K562 (cell line): ENCODE measurements around the gene HOXB4. TPM values are rescaled to one million over a fixed set of nuclear protein-coding genes. Genes with fewer than 3 reads are reported as not detected.
A peak's percentile ranks its signal among the peaks of the same experiment; 100 is the strongest.

Source experiments
- ATAC-seq: fragments of 200-7000 bp; cut with Tn5 transposase; 3 replicates; pipeline ENCODE4 v1.9.1; 2020; ENCODE audit warnings: moderate library complexity
- BruUV-seq: library from RNA; stranded (reverse); fragments of 400-500 nt; replicated peaks from 2 replicates; lab custom pipeline; 2021; lab: Mats Ljungman, UMichigan
- CTCF ChIA-PET: fragments of 300-600 bp; formaldehyde crosslinking; extraction: SDS; loops from one replicate; lab custom pipeline; 2021; ENCODE audit warnings: low intra/inter-chr PET ratio; lab: Yijun Ruan, JAX
- POLR2A ChIA-PET: fragments of 300-600, 350-650 bp; sonication (Branson Sonifier 250); formaldehyde crosslinking; extraction: SDS; loops from one replicate; lab custom pipeline; 2021; ENCODE audit warnings: antibody characterized with exemption, inconsistent platforms; lab: Yijun Ruan, JAX
- DNase-seq, 4 experiments: peaks; one replicate each; pipeline versions ENCODE4 v3.0.0 to v3.0.0-alpha.2; 2011 to 2018; ENCODE audit warnings: low spot score in 3 of 4, mixed read lengths in 3 of 4; ENCODE audit errors: extremely low read depth in 1 of 4
- FAIRE-seq: peaks from 2 replicates; lab custom pipeline; 2011; peaks lifted over from hg19 to GRCh38; lab: Jason Lieb, UNC
- H2AFZ ChIP-seq: 2 replicates; pipeline ENCODE4 v1.6.0; 2011; ENCODE audit warnings: low read depth, low read length, control low read depth, inconsistent platforms
- H3K27ac ChIP-seq: fragments of 200-600 bp; 3 replicates; pipeline ENCODE4 v1.8.0; 2011; ENCODE audit warnings: low read depth, mild to moderate bottlenecking, control low read depth, inconsistent platforms, low read length, moderate library complexity, mixed read lengths; ENCODE audit errors: extremely low read depth
- H3K27me3 ChIP-seq, 2 experiments: fragments of 300-600 bp in 1 of 2; 2 replicates in 1 of 2; 3 replicates in 1 of 2; pipeline versions ENCODE4 v1.6.0 to v1.8.0; 2011; ENCODE audit warnings: inconsistent platforms in 2 of 2, low read length in 2 of 2, mild to moderate bottlenecking in 1 of 2, mixed read lengths in 1 of 2, moderate library complexity in 1 of 2; ENCODE audit not compliant: control insufficient read depth in 2 of 2, insufficient read depth in 2 of 2
- H3K36me3 ChIP-seq: fragments of 300-600 bp; 3 replicates; pipeline ENCODE4 v1.8.0; 2011; ENCODE audit warnings: mild to moderate bottlenecking, low read length, inconsistent platforms; ENCODE audit not compliant: control insufficient read depth, insufficient read depth
- H3K4me1 ChIP-seq, 2 experiments: fragments of 200-600 bp in 1 of 2; replicated peaks in 1 of 2; 2 replicates in 1 of 2; 3 replicates in 1 of 2; pipeline versions ENCODE4 v1.5.1 to v1.8.0; 2011; ENCODE audit warnings: inconsistent platforms in 2 of 2, low read length in 2 of 2, mild to moderate bottlenecking in 1 of 2, mixed read lengths in 1 of 2, moderate library complexity in 1 of 2; ENCODE audit not compliant: control insufficient read depth in 2 of 2, insufficient read depth in 2 of 2
- H3K4me2 ChIP-seq: 2 replicates; pipeline ENCODE4 v1.6.1; 2011; ENCODE audit warnings: low read length, control low read depth, inconsistent platforms, mixed read lengths; ENCODE audit not compliant: insufficient read depth
- H3K4me3 ChIP-seq: fragments of 200-600 bp; sonication (generic), shearing (Covaris generic); 2 replicates; pipeline ENCODE4 v1.5.1; 2016; ENCODE audit warnings: control low read depth, inconsistent platforms
- H3K79me2 ChIP-seq: fragments of 200-600 bp; 3 replicates; pipeline ENCODE4 v1.8.0; 2011; ENCODE audit warnings: low read length, inconsistent platforms; ENCODE audit not compliant: control insufficient read depth, insufficient read depth
- H3K9ac ChIP-seq, 2 experiments: 2 replicates each; pipeline versions ENCODE4 v1.6.0 to v1.6.1; 2011; ENCODE audit warnings: low read depth in 2 of 2, low read length in 2 of 2, control low read depth in 1 of 2, inconsistent platforms in 1 of 2, mild to moderate bottlenecking in 1 of 2, mixed read lengths in 1 of 2; ENCODE audit not compliant: insufficient read depth in 1 of 2
- H3K9me1 ChIP-seq: one replicate; pipeline ENCODE4 v1.6.0; 2011; ENCODE audit warnings: inconsistent platforms, mild to moderate bottlenecking, low read length, moderate library complexity; ENCODE audit not compliant: control insufficient read depth, insufficient read depth
- H3K9me3 ChIP-seq: replicated peaks from 2 replicates; pipeline ENCODE4 v1.5.1; 2011; ENCODE audit warnings: low read depth, low read length, inconsistent platforms; ENCODE audit not compliant: control insufficient read depth, insufficient read depth
- H4K20me1 ChIP-seq: replicated peaks from 2 replicates; pipeline ENCODE4 v1.6.1; 2011; ENCODE audit warnings: low read length, inconsistent platforms, mixed read lengths; ENCODE audit not compliant: control insufficient read depth, insufficient read depth
- BCOR ChIP-seq: fragments of 450-650 bp; IDR thresholded peaks from 2 replicates; pipeline ENCODE4 v1.6.1; 2016
- NCOR1 ChIP-seq: fragments of 450-650 bp; IDR thresholded peaks from 2 replicates; pipeline ENCODE4 v1.6.1; 2016; ENCODE audit warnings: mild to moderate bottlenecking, moderate library complexity
- NR2C2 ChIP-seq, 2 experiments: fragments of 200-800 bp in 1 of 2; sonication (Bioruptor generic) in 1 of 2; sonication (generic) in 1 of 2; formaldehyde crosslinking in 1 of 2; IDR thresholded peaks; 2 replicates each; pipeline versions ENCODE4 v1.6.1 to v1.8.0; 2016 to 2022; ENCODE audit warnings: mild to moderate bottlenecking in 1 of 2, missing compliant biosample characterization in 1 of 2, missing genetic modification characterization in 1 of 2, missing genetic modification reagents in 1 of 2
- NR3C1 ChIP-seq: sonication (generic); formaldehyde crosslinking; IDR thresholded peaks from 2 replicates; pipeline ENCODE4 v1.8.1; 2022; ENCODE audit warnings: missing genetic modification reagents
- PHF21A ChIP-seq: fragments of 450-650 bp; IDR thresholded peaks from 2 replicates; pipeline ENCODE4 v1.6.1; 2017; ENCODE audit warnings: low read depth, borderline replicate concordance
- RFX7 ChIP-seq: fragments of 250-450 bp; sonication (Bioruptor Pico); IDR thresholded peaks from 2 replicates; pipeline ENCODE4 v1.5.1; 2021; ENCODE audit warnings: mild to moderate bottlenecking
- SMC3 ChIP-seq: conservative IDR thresholded peaks from 2 replicates; pipeline ENCODE4 v1.6.1; 2011; ENCODE audit warnings: low read depth, low read length, improper control_type of control experiment; ENCODE audit not compliant: insufficient read depth
- SNIP1 ChIP-seq: fragments of 450-650 bp; IDR thresholded peaks from 2 replicates; pipeline ENCODE4 v1.7.1; 2017; ENCODE audit warnings: low read depth, mild to moderate bottlenecking
- ZNF586 ChIP-seq: fragments of 450-650 bp; formaldehyde crosslinking; conservative IDR thresholded peaks from 2 replicates; pipeline ENCODE4 v1.4.0; 2020; ENCODE audit warnings: mild to moderate bottlenecking, moderate library complexity
- ZNF707 ChIP-seq: fragments of 250-450 bp; sonication (Bioruptor Pico); conservative IDR thresholded peaks from 2 replicates; pipeline ENCODE4 v1.8.0; 2022; ENCODE audit warnings: inconsistent platforms, mild to moderate bottlenecking, moderate library complexity
- WGBS: fragments of 100-300 bp; shearing (Covaris generic); methylation state at CpG from one replicate; pipeline ENCODE4 v1.1.6; 2016; ENCODE audit warnings: low coverage, mixed read lengths; ENCODE audit not compliant: insufficient coverage; ENCODE audit errors: missing lambda C conversion rate; 5-methylcytosine and 5-hydroxymethylcytosine counted together
- in situ Hi-C: fragments of 300-500 bp; cut with MboI; formaldehyde crosslinking; loops from 4 replicates; pipeline ENCODE4 v1.15.0; 2018; ENCODE audit warnings: inconsistent platforms, mixed read lengths
- intact Hi-C: fragments of 100-400 bp; cut with micrococcal nuclease; formaldehyde crosslinking; loops from 2 replicates; pipeline ENCODE4 v1.14.2; 2022
- polyA plus RNA-seq, 8 experiments: library from polyadenylated mRNA; depleted of rRNA in 4 of 8; stranded (reverse) in 5 of 8; unstranded in 3 of 8; fragments of >200 nt; fragmentation: Nextera tagmentation in 2 of 8; fragmentation: Illumina TruSeq in 1 of 8; extraction: Ambion mirVana in 2 of 8; extraction: Trizol in 1 of 8; gene quantifications; 2 replicates each; pipeline versions ENCODE4 v1.2.1 to v1.2.3, GENCODE V29; 2011 to 2014; ENCODE audit warnings: inconsistent platforms in 1 of 8, missing spikeins in 1 of 8
- total RNA-seq, 7 experiments: library from RNA; depleted of rRNA in 6 of 7; stranded (reverse); fragments of >200 nt in 6 of 7; fragmentation: Illumina TruSeq in 2 of 7; extraction: Trizol in 2 of 7; gene quantifications; 2 replicates each; pipeline versions ENCODE4 v1.2.1 to v1.2.3, GENCODE V29; 2011 to 2021; ENCODE audit warnings: low replicate concordance in 1 of 7
- TF ChIP-seq, protein P1 (sequence below): fragments of 250-450 bp; sonication (Bioruptor Pico); IDR thresholded peaks from 2 replicates; pipeline ENCODE4 v1.8.0; 2021; ENCODE audit warnings: mild to moderate bottlenecking, moderate library complexity
- TF ChIP-seq, protein P2 (sequence below): sonication (generic); formaldehyde crosslinking; IDR thresholded peaks from 2 replicates; pipeline ENCODE4 v1.8.1; 2023; ENCODE audit warnings: mild to moderate bottlenecking, missing genetic modification reagents
- TF ChIP-seq, protein P3 (sequence below): fragments of 150-350 bp; conservative IDR thresholded peaks from 2 replicates; pipeline ENCODE4 v1.6.1; 2014; ENCODE audit warnings: low read length
- TF ChIP-seq, protein P4 (sequence below): fragments of 250-450 bp; sonication (Bioruptor Pico); IDR thresholded peaks from 2 replicates; pipeline ENCODE4 v1.6.1; 2021; ENCODE audit warnings: mild to moderate bottlenecking

Gene HOXB4
- total and polyA plus RNA-seq, 9 of the 15 experiments (the other 6 are each of a cell fraction or from before 2014, with no cell fraction given) = 1.6 to 34.9 (median 14.9) TPM

DNA sequence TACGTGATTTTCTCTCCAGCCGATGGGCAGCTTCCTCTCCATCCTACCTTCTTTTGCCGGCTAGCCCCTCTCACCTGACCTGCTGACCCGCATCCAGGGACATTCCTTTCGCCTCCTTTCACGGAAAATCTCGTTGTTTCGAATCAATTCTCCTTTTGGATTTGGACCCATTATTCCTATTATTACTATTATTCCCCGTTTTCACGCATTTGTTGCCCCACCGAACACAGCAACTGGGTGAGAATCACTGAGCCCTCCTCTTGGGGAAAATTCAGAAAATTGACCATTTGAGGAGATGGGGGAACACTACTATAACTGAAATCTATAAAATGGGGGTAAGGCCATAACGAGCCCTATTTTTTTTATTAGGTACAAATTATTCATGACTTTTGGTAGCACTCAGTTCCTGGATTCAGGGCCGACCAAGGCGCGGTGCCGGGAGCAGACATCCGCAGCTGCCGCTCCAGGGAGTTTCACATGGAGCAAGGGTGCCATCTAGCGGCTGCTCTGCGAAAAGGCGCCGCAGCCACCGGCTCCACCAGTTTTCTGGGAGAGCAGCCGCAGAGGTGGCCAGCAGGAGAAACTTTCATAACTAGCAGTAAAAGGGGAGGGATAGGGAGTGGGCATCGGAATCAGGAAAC, 40.2 kb upstream of the HOXB4 start:
- 31% methylated on average over 25 of the region's 25 CpGs for WGBS
- Histone ChIP-seq H3K9me1 (no peaks in the 10 kb centered on the region), H3K4me2 (peak overlapping the region; percentile 76), H2AFZ (0 out of 2 replicates have a peak overlapping the region, but pooled peaks have one; percentile 67), H3K36me3 (peaks cover 41% of the 10 kb centered on the region), H3K4me3 (peak overlapping the region; percentile 39), H3K27ac (no peak overlapping the region; the same call in 2 of the 3 replicates), H4K20me1 (peaks cover 37% of the 10 kb centered on the region), H3K9me3 (no peaks in the 10 kb centered on the region), H3K27me3 (no peaks in the 10 kb centered on the region), H3K4me1 (peaks cover 44 to 47% of the 10 kb centered on the region in 2 experiments; a peak in 4 of 5 replicates), H3K9ac (peak overlapping the region; percentile 65 to 84), H3K79me2 (peaks cover 66% of the 10 kb centered on the region)
- in situ Hi-C loops (no loop called here), intact Hi-C loops (no loop called here)
- POLR2A ChIA-PET = interaction anchor here (0.5 to 1.9 kb wide), 10 partner anchors 8 to 423 kb away, joined by 3 to 8 read pairs (median 3); partner anchors contain the start of gene HOXB9
- FAIRE-seq (peak; percentile 88), ATAC-seq (peak; percentile 67), DNase-seq (peak; percentile 86 to 92 (median 88))
- BruUV-seq = no TSS peak
- CTCF ChIA-PET = interaction anchor here (0.6 to 2.2 kb wide), 18 partner anchors 16 to 591 kb away, joined by 3 to 10 read pairs (median 4); partner anchors contain the start of gene HOXB5
- no peak for TF ChIP-seq NCOR1
- no peak for TF ChIP-seq PHF21A
- peak; percentile 90 for TF ChIP-seq SMC3
- TF ChIP-seq, protein P1, sequence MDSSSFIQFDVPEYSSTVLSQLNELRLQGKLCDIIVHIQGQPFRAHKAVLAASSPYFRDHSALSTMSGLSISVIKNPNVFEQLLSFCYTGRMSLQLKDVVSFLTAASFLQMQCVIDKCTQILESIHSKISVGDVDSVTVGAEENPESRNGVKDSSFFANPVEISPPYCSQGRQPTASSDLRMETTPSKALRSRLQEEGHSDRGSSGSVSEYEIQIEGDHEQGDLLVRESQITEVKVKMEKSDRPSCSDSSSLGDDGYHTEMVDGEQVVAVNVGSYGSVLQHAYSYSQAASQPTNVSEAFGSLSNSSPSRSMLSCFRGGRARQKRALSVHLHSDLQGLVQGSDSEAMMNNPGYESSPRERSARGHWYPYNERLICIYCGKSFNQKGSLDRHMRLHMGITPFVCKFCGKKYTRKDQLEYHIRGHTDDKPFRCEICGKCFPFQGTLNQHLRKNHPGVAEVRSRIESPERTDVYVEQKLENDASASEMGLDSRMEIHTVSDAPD (CRISPR knock-in tag) = no peak
- TF ChIP-seq NR3C1 (CRISPR knock-in tag) = no peak
- no peak for TF ChIP-seq RFX7 (CRISPR knock-in tag)
- TF ChIP-seq, protein P2, sequence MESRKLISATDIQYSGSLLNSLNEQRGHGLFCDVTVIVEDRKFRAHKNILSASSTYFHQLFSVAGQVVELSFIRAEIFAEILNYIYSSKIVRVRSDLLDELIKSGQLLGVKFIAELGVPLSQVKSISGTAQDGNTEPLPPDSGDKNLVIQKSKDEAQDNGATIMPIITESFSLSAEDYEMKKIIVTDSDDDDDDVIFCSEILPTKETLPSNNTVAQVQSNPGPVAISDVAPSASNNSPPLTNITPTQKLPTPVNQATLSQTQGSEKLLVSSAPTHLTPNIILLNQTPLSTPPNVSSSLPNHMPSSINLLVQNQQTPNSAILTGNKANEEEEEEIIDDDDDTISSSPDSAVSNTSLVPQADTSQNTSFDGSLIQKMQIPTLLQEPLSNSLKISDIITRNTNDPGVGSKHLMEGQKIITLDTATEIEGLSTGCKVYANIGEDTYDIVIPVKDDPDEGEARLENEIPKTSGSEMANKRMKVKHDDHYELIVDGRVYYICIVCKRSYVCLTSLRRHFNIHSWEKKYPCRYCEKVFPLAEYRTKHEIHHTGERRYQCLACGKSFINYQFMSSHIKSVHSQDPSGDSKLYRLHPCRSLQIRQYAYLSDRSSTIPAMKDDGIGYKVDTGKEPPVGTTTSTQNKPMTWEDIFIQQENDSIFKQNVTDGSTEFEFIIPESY (CRISPR knock-in tag) = no peak
- no peak for TF ChIP-seq BCOR
- TF ChIP-seq SNIP1 = no peak
- TF ChIP-seq ZNF586 = no peak
- TF ChIP-seq, protein P3, sequence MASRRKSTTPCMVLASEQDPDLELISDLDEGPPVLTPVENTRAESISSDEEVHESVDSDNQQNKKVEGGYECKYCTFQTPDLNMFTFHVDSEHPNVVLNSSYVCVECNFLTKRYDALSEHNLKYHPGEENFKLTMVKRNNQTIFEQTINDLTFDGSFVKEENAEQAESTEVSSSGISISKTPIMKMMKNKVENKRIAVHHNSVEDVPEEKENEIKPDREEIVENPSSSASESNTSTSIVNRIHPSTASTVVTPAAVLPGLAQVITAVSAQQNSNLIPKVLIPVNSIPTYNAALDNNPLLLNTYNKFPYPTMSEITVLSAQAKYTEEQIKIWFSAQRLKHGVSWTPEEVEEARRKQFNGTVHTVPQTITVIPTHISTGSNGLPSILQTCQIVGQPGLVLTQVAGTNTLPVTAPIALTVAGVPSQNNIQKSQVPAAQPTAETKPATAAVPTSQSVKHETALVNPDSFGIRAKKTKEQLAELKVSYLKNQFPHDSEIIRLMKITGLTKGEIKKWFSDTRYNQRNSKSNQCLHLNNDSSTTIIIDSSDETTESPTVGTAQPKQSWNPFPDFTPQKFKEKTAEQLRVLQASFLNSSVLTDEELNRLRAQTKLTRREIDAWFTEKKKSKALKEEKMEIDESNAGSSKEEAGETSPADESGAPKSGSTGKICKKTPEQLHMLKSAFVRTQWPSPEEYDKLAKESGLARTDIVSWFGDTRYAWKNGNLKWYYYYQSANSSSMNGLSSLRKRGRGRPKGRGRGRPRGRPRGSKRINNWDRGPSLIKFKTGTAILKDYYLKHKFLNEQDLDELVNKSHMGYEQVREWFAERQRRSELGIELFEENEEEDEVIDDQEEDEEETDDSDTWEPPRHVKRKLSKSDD = no peak
- TF ChIP-seq, protein P4, sequence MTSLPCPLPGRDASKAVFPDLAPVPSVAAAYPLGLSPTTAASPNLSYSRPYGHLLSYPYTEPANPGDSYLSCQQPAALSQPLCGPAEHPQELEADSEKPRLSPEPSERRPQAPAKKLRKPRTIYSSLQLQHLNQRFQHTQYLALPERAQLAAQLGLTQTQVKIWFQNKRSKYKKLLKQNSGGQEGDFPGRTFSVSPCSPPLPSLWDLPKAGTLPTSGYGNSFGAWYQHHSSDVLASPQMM (CRISPR knock-in tag) = no peak
- no peak for TF ChIP-seq NR2C2 (CRISPR knock-in tag; IDR thresholded peaks at IDR 0.05)
- no peak for TF ChIP-seq NR2C2 (tag; IDR thresholded peaks at IDR 0.05)
- no peak for TF ChIP-seq ZNF707 (CRISPR knock-in tag)
